GM23248 (cell line): Measurements from ENCODE around the gene AQP7.

Source experiments
- EZH2 ChIP-seq: fragments of 200-600 bp; sonication (generic); IDR thresholded peaks from 2 replicates; pipeline ENCODE4 v1.6.1; 2018; ENCODE audit warnings: antibody characterized with exemption, mild to moderate bottlenecking; ENCODE audit not compliant: insufficient read depth, poor library complexity, severe bottlenecking
- EZH2phosphoT487 ChIP-seq: fragments of 200-600 bp; sonication (generic); IDR thresholded peaks from 2 replicates; pipeline ENCODE4 v1.6.1; 2018; ENCODE audit warnings: antibody characterized with exemption, moderate library complexity, mild to moderate bottlenecking, low read depth; ENCODE audit not compliant: insufficient read depth

GRCh38 chr9:33351547-33351946, 50.8 kb downstream of the AQP7 start:
- TF ChIP-seq EZH2 (no peak), EZH2phosphoT487 (no peak)
